Prostate gland (tissue), 2 donors: Measurements from ENCODE around the gene CHRNA9.

ENCODE experiments used
- POLR2A ChIP-seq: fragments of 450-650 bp; IDR thresholded peaks from one replicate; pipeline ENCODE4 v1.6.1; 2016; ENCODE audit warnings: antibody characterized with exemption, mild to moderate bottlenecking
- TF ChIP-seq, protein P1 (sequence below), 4 experiments: fragments of 200-600 bp in 2 of 4; fragments of 450-650 bp in 2 of 4; sonication (generic) in 2 of 4; IDR thresholded peaks; 1 replicate in 3 of 4; 2 replicates in 1 of 4; pipeline ENCODE4 v1.5.1; 2016 to 2019; ENCODE audit warnings: antibody characterized with exemption in 4 of 4, mild to moderate bottlenecking in 2 of 4, moderate library complexity in 2 of 4

DNA sequence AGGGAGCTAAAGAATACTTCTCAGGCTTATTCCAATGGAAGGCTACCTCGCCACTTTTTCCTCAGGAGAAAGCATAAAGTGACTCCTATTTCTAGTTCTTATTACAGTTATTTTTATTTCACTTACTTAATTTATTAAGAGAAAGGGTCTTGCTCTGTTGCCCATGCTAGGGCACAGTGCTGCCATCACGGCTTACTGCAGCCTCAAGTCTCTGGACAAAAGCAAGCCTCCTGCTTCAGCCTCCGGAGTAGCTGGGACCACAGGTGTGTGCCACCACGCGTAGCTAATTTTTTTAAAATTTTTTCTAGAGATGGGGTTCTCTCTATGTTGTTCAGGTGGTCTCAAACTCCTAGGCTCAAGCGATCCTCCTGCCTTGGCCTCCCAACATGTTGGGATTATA, 36.0 kb upstream of the CHRNA9 start:
- TF ChIP-seq, protein P1, sequence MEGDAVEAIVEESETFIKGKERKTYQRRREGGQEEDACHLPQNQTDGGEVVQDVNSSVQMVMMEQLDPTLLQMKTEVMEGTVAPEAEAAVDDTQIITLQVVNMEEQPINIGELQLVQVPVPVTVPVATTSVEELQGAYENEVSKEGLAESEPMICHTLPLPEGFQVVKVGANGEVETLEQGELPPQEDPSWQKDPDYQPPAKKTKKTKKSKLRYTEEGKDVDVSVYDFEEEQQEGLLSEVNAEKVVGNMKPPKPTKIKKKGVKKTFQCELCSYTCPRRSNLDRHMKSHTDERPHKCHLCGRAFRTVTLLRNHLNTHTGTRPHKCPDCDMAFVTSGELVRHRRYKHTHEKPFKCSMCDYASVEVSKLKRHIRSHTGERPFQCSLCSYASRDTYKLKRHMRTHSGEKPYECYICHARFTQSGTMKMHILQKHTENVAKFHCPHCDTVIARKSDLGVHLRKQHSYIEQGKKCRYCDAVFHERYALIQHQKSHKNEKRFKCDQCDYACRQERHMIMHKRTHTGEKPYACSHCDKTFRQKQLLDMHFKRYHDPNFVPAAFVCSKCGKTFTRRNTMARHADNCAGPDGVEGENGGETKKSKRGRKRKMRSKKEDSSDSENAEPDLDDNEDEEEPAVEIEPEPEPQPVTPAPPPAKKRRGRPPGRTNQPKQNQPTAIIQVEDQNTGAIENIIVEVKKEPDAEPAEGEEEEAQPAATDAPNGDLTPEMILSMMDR (IDR thresholded peaks at IDR 0.05), result no peak
- no peak for TF ChIP-seq POLR2A
